GM10266 (cell line): ENCODE data around the gene EFHC2.

Source experiments
- DNase-seq: peaks from one replicate; pipeline ENCODE4 v3.0.0; 2012; ENCODE audit errors: extremely low spot score
- TF ChIP-seq, protein P1 (sequence below): IDR thresholded peaks from 2 replicates; pipeline ENCODE4 v1.5.1; 2012; ENCODE audit warnings: mild to moderate bottlenecking, low read depth; ENCODE audit not compliant: control insufficient read depth, insufficient read depth; ENCODE audit errors: missing control alignments

EFHC2 gene

DNA sequence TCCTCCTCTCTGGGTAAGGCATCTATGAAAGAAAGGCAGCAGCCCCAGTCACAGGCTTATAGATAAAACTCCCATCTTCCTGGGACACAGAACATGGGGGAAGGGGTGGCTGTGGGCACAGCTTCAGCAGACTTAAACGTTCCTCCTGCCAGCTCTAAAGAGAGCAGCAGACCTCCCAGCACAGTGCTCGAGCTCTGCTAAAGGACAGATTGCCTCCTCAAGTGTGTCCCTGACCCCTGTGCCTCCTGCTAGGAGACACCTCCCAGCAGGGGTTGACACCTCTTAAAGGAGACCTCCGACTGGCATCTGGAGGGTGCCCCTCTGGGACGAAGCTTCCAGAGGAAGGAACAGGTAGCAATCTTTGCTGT is 89.9 kb downstream of the EFHC2 start:
- DNase-seq = no peak
- TF ChIP-seq, protein P1, sequence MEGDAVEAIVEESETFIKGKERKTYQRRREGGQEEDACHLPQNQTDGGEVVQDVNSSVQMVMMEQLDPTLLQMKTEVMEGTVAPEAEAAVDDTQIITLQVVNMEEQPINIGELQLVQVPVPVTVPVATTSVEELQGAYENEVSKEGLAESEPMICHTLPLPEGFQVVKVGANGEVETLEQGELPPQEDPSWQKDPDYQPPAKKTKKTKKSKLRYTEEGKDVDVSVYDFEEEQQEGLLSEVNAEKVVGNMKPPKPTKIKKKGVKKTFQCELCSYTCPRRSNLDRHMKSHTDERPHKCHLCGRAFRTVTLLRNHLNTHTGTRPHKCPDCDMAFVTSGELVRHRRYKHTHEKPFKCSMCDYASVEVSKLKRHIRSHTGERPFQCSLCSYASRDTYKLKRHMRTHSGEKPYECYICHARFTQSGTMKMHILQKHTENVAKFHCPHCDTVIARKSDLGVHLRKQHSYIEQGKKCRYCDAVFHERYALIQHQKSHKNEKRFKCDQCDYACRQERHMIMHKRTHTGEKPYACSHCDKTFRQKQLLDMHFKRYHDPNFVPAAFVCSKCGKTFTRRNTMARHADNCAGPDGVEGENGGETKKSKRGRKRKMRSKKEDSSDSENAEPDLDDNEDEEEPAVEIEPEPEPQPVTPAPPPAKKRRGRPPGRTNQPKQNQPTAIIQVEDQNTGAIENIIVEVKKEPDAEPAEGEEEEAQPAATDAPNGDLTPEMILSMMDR = no peak

DNA sequence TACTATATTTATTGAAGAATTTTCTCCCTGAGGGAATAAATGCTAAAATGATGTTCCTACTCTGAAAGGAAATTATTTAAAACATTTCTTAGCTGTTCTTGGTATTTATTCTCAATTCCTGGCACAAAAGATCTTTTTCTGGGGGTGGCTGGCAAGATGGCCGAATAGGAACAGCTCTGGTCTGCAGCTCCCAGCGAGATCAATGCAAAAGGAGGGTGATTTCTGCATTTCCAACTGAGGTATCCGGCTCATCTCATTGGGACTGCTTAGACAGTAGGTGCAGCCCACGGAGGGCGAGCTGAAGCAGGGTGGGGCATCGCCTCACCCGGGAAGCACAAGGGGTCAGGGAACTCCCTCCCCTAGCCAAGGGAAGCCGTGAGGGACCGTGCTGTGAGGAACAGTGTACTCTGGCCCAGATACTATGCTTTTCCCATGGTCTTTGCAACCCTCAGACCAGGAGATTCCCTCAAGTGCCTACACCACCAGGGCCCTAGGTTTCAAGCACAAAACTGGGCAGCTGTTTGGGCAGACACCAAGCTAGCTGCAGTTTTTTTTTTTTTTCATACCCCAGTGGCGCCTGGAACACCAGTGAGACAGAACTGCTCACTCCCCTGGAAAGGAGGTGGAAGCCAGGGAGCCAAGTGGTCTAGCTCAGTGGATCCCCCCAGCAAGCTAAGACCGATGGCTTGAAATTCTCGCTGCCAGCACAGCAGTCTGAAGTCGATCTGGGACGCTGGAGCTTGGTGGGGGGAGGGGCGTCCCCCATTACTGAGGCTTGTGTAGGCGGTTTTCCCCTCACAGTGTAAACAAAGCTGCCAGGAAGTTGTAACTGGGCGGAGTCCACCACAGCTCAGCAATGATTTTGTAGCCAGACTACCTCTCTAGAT is 90.5 kb downstream of the EFHC2 start:
- peak; percentile 2 for DNase-seq

DNA sequence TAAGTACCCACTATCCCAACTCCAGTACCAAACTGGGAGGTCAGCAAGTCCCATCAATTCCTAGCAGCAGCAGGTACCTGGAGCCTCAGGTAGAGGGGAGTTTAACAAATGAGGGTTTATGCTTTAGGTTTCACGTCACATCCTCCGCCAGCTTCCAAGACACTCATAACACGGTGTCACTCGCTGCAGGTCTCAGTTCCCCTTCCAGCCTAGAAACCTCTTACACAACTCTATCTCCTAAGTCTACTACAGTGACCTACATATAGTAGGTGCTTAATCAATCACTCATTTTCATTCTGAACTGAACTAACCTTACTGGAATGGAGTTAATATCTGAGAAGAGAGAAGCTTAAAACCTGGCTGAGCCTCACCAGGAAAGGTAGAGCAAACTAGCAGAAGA is 96.0 kb downstream of the EFHC2 start:
- DNase-seq = no peak
- TF ChIP-seq, protein P1 = no peak

DNA sequence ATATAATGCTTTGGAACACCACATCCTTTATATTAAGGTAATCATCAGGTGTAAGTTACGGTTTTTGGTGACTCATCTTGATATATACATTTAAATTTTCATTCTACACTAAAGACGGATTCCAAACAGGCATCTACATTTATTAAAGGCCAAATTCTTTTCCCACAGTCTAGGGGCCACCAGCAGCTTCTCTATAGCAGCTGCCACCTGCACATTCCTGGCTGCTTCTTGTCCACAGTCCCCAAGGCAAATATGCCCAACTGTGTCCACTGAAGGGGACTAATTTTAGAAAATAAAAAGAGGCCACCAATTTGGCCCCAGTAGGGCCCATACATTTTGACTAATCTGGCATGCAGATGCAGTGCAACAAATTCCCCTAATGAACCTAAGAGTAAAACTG is 96.6 kb downstream of the EFHC2 start:
- TF ChIP-seq, protein P1 = no peak
- no peak for DNase-seq

DNA sequence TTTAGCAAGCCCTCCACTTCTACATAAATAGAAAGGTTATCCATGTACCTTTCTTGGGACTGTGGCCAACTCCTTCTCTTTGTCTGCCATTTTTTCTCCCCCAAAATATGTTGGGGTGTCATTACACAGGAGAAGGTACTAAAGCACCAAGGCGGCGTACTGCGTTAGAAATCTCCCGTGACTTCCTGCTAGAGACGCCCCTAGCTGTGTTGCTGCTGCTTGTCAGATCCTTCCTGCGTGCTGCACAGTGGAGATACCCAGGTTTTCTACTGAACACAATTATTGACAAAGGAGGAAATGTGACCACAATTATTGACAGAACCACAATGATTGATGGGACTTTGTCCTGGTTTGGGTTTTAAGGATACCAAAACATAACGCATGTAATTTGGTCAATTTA is 97.7 kb downstream of the EFHC2 start:
- DNase-seq = no peak
- TF ChIP-seq, protein P1 = no peak

DNA sequence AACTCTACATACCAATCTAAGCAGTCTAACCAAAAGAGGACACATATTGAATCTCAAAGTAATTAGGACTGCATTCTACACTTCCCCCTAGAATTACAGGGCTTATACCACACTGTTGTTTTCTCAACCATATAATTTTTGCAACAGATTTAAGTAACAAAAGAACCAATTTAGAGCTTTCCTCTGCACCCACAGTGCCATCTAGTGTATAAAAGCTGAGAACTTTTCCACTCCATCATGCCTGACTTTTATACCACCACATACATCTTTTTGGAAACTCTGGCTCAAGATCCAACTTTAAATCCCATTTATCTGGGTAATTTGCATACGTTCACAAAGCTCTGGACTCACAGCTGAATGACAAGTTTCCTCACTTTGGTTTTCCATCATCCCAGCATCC is 99.5 kb downstream of the EFHC2 start:
- peak; percentile 1 for DNase-seq
- TF ChIP-seq, protein P1 = peak; percentile 36

DNA sequence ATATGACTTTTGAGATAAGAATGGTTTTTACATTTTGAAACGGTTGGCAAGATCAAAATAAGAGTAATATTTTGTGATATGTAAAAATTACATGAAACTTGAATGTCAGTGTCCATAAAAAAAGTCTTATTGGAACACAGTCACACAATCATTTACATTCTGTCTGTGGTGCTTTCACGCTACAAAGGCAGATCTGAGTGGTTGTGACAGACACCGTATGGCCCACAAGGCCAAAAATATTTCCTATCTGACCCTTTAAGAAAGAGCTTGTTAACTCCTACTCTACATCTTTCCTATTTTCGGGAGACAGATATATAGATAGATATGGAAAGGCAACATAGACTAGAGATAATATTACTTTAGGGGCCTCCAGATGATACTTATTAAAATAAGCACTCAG is 101.9 kb downstream of the EFHC2 start:
- TF ChIP-seq, protein P1 = no peak
- DNase-seq = no peak
